GM23338 (cell line): ENCODE data around the gene FRMD4A. TPM values are rescaled to one million over a fixed set of nuclear protein-coding genes. Genes with fewer than 3 reads are reported as not detected.

Source experiments
- polyA plus RNA-seq: library from polyadenylated mRNA; unstranded; fragments of >200 nt; fragmentation: Nextera tagmentation; extraction: Ambion mirVana; gene quantifications from 2 replicates; pipeline ENCODE4 v1.2.1, GENCODE V29; 2016
- total RNA-seq: library from RNA; depleted of rRNA; stranded (reverse); fragments of >200 nt; shearing (Covaris generic); gene quantifications from 2 replicates; pipeline ENCODE4 v1.2.3, GENCODE V29; 2014
- TF ChIP-seq, protein P1 (sequence below): fragments of 250-450 bp; sonication (Bioruptor Pico); IDR thresholded peaks from 2 replicates; pipeline ENCODE4 v1.5.0; 2020; ENCODE audit warnings: mild to moderate bottlenecking, moderate library complexity
- TF ChIP-seq, protein P2 (sequence below): IDR thresholded peaks from one replicate; pipeline ENCODE4 v1.6.1; 2018; ENCODE audit warnings: antibody characterized with exemption; ENCODE audit not compliant: unreplicated experiment

FRMD4A gene
- total and polyA plus RNA-seq, 2 experiments from 2014 or later, result 14.0 to 20.1 TPM

DNA sequence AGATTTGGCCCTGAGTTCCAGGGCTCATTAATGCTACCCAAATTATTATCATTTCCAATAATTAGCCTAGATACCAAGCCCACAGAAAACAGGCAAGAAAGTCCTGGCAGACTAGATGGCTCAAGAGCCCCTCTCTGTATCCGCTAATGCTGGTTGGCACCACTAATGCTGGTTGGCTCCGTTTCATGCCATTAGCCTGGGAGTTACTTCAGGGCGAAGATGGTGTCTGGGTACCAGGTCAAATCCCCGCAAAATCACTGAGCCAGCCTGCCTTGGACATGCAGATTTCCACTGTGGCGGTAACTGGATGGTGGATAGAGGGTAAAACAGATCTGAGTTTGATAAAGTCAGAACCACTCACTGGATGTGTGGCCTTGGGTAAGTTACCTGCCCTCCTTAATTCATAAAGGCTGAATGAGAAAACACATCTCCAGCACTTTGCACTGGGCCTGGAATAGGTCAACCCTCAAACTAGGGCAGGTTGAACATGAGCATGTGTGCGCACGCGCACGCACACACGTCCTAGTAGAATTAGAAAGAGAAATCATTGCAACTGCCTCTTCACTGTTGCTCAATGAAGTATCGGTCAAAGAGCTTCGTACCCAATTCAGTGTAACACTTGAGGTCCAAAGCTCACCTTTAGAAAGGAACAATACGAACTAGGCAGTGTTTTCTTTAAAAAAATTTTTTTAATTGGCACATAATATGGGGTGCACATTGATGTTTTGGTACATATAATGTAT lies 652.5 kb downstream of the FRMD4A start (continued):
- TF ChIP-seq, protein P1, sequence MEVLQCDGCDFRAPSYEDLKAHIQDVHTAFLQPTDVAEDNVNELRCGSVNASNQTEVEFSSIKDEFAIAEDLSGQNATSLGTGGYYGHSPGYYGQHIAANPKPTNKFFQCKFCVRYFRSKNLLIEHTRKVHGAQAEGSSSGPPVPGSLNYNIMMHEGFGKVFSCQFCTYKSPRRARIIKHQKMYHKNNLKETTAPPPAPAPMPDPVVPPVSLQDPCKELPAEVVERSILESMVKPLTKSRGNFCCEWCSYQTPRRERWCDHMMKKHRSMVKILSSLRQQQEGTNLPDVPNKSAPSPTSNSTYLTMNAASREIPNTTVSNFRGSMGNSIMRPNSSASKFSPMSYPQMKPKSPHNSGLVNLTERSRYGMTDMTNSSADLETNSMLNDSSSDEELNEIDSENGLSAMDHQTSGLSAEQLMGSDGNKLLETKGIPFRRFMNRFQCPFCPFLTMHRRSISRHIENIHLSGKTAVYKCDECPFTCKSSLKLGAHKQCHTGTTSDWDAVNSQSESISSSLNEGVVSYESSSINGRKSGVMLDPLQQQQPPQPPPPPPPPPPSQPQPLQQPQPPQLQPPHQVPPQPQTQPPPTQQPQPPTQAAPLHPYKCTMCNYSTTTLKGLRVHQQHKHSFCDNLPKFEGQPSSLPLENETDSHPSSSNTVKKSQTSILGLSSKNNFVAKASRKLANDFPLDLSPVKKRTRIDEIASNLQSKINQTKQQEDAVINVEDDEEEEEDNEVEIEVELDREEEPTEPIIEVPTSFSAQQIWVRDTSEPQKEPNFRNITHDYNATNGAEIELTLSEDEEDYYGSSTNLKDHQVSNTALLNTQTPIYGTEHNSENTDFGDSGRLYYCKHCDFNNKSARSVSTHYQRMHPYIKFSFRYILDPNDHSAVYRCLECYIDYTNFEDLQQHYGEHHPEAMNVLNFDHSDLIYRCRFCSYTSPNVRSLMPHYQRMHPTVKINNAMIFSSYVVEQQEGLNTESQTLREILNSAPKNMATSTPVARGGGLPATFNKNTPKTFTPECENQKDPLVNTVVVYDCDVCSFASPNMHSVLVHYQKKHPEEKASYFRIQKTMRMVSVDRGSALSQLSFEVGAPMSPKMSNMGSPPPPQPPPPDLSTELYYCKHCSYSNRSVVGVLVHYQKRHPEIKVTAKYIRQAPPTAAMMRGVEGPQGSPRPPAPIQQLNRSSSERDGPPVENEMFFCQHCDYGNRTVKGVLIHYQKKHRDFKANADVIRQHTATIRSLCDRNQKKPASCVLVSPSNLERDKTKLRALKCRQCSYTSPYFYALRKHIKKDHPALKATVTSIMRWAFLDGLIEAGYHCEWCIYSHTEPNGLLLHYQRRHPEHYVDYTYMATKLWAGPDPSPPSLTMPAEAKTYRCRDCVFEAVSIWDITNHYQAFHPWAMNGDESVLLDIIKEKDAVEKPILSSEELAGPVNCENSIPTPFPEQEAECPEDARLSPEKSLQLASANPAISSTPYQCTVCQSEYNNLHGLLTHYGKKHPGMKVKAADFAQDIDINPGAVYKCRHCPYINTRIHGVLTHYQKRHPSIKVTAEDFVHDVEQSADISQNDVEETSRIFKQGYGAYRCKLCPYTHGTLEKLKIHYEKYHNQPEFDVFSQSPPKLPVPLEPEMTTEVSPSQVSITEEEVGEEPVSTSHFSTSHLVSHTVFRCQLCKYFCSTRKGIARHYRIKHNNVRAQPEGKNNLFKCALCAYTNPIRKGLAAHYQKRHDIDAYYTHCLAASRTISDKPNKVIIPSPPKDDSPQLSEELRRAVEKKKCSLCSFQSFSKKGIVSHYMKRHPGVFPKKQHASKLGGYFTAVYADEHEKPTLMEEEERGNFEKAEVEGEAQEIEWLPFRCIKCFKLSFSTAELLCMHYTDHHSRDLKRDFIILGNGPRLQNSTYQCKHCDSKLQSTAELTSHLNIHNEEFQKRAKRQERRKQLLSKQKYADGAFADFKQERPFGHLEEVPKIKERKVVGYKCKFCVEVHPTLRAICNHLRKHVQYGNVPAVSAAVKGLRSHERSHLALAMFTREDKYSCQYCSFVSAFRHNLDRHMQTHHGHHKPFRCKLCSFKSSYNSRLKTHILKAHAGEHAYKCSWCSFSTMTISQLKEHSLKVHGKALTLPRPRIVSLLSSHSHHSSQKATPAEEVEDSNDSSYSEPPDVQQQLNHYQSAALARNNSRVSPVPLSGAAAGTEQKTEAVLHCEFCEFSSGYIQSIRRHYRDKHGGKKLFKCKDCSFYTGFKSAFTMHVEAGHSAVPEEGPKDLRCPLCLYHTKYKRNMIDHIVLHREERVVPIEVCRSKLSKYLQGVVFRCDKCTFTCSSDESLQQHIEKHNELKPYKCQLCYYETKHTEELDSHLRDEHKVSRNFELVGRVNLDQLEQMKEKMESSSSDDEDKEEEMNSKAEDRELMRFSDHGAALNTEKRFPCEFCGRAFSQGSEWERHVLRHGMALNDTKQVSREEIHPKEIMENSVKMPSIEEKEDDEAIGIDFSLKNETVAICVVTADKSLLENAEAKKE (CRISPR knock-in tag), result no peak
- TF ChIP-seq, protein P2, sequence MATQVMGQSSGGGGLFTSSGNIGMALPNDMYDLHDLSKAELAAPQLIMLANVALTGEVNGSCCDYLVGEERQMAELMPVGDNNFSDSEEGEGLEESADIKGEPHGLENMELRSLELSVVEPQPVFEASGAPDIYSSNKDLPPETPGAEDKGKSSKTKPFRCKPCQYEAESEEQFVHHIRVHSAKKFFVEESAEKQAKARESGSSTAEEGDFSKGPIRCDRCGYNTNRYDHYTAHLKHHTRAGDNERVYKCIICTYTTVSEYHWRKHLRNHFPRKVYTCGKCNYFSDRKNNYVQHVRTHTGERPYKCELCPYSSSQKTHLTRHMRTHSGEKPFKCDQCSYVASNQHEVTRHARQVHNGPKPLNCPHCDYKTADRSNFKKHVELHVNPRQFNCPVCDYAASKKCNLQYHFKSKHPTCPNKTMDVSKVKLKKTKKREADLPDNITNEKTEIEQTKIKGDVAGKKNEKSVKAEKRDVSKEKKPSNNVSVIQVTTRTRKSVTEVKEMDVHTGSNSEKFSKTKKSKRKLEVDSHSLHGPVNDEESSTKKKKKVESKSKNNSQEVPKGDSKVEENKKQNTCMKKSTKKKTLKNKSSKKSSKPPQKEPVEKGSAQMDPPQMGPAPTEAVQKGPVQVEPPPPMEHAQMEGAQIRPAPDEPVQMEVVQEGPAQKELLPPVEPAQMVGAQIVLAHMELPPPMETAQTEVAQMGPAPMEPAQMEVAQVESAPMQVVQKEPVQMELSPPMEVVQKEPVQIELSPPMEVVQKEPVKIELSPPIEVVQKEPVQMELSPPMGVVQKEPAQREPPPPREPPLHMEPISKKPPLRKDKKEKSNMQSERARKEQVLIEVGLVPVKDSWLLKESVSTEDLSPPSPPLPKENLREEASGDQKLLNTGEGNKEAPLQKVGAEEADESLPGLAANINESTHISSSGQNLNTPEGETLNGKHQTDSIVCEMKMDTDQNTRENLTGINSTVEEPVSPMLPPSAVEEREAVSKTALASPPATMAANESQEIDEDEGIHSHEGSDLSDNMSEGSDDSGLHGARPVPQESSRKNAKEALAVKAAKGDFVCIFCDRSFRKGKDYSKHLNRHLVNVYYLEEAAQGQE, result no peak
